Endothelial cell of umbilical vein (primary cell): ENCODE measurements around the gene ZNF423. TPM values are rescaled to one million over a fixed set of nuclear protein-coding genes. Genes with fewer than 3 reads are reported as not detected.

ENCODE experiments used
- BruUV-seq: library from RNA; stranded (reverse); fragments of 400-500 nt; replicated peaks from 2 replicates; lab custom pipeline; 2021; lab: Mats Ljungman, UMichigan
- CTCF ChIA-PET: fragments of 300-600, 350-600 bp; sonication (Branson Sonifier 250); formaldehyde crosslinking; loops from one replicate; lab custom pipeline; 2021; ENCODE audit warnings: antibody characterized with exemption, inconsistent platforms; lab: Charles Lee
- POLR2A ChIA-PET: fragments of 300-600, 350-600 bp; sonication (Branson Sonifier 250); formaldehyde crosslinking; loops from one replicate; lab custom pipeline; 2021; ENCODE audit warnings: antibody characterized with exemption, inconsistent platforms; lab: Charles Lee
- DNase-seq: peaks from one replicate; pipeline ENCODE4 v3.0.0-alpha.2; 2011; ENCODE audit warnings: low read depth, low spot score
- FAIRE-seq: peaks from 2 replicates; lab custom pipeline; 2011; peaks lifted over from hg19 to GRCh38; lab: Jason Lieb, UNC
- H2AFZ ChIP-seq: 2 replicates; pipeline ENCODE4 v1.6.0; 2012; ENCODE audit warnings: low read depth, low read length, control low read depth, inconsistent platforms
- H3K27ac ChIP-seq: 2 replicates; pipeline ENCODE4 v1.5.1; 2011; ENCODE audit warnings: low read depth, mild to moderate bottlenecking, control low read depth, low read length, moderate library complexity; ENCODE audit not compliant: insufficient read depth
- H3K27me3 ChIP-seq, 2 experiments: 2 replicates each; pipeline versions ENCODE4 v1.6.0 to v1.6.1; 2011; ENCODE audit warnings: low read length in 2 of 2, mixed read lengths in 1 of 2; ENCODE audit not compliant: control insufficient read depth in 2 of 2, insufficient read depth in 2 of 2
- H3K36me3 ChIP-seq, 2 experiments: 2 replicates in 1 of 2; 3 replicates in 1 of 2; pipeline ENCODE4 v1.5.1; 2011; ENCODE audit warnings: low read length in 2 of 2, mild to moderate bottlenecking in 1 of 2, moderate library complexity in 1 of 2; ENCODE audit not compliant: control insufficient read depth in 2 of 2, insufficient read depth in 2 of 2; ENCODE audit errors: extremely low read depth in 1 of 2
- H3K4me1 ChIP-seq: 3 replicates; pipeline ENCODE4 v1.5.1; 2011; ENCODE audit warnings: mild to moderate bottlenecking, low read length; ENCODE audit not compliant: control insufficient read depth, insufficient read depth; ENCODE audit errors: extremely low read depth
- H3K4me2 ChIP-seq: 2 replicates; pipeline ENCODE4 v1.6.1; 2011; ENCODE audit warnings: low read length, control low read depth, mixed read lengths; ENCODE audit not compliant: insufficient read depth
- H3K4me3 ChIP-seq, 3 experiments: fragments of 200-600 bp in 1 of 3; sonication (generic), shearing (Covaris generic) in 1 of 3; replicated peaks in 1 of 3; 2 replicates each; pipeline ENCODE4 v1.5.1; 2011 to 2016; ENCODE audit warnings: control low read depth in 3 of 3, low read length in 3 of 3, mild to moderate bottlenecking in 2 of 3, inconsistent platforms in 1 of 3, low read depth in 1 of 3, moderate library complexity in 1 of 3; ENCODE audit not compliant: insufficient read depth in 1 of 3
- H3K79me2 ChIP-seq: 2 replicates; pipeline ENCODE4 v1.6.0; 2012; ENCODE audit warnings: low read length, inconsistent platforms; ENCODE audit not compliant: control insufficient read depth, insufficient read depth
- H3K9ac ChIP-seq: replicated peaks from 2 replicates; pipeline ENCODE3; 2011; ENCODE audit warnings: low read length, control low read depth; ENCODE audit not compliant: insufficient read depth; ENCODE audit errors: extremely low read depth
- H3K9me1 ChIP-seq: replicated peaks from 3 replicates; pipeline ENCODE4 v1.6.0; 2011; ENCODE audit warnings: mild to moderate bottlenecking, low read length; ENCODE audit not compliant: control insufficient read depth, insufficient read depth; ENCODE audit errors: extremely low read depth
- H3K9me3 ChIP-seq: replicated peaks from 2 replicates; pipeline ENCODE4 v1.5.1; 2012; ENCODE audit warnings: low read length, inconsistent platforms; ENCODE audit not compliant: control insufficient read depth, insufficient read depth
- H4K20me1 ChIP-seq: replicated peaks from 2 replicates; pipeline ENCODE3; 2011; ENCODE audit warnings: mild to moderate bottlenecking, low read length; ENCODE audit not compliant: control insufficient read depth, insufficient read depth; ENCODE audit errors: extremely low read depth
- CTCF ChIP-seq, 2 donors: IDR thresholded peaks; 1 replicate in 1 of 2; 2 replicates in 1 of 2; pipeline ENCODE4 v1.5.1; 2011; ENCODE audit warnings: low read length in 2 of 2, mild to moderate bottlenecking in 2 of 2, moderate library complexity in 2 of 2, control low read depth in 1 of 2, inconsistent platforms in 1 of 2, low read depth in 1 of 2; ENCODE audit not compliant: insufficient read depth in 1 of 2; ENCODE audit errors: extremely low read depth in 1 of 2
- EZH2 ChIP-seq: IDR thresholded peaks from 2 replicates; pipeline ENCODE4 v1.6.1; 2012; ENCODE audit warnings: borderline replicate concordance, low read depth, mild to moderate bottlenecking, moderate library complexity, low read length, inconsistent platforms; ENCODE audit not compliant: severe bottlenecking
- FOS ChIP-seq: IDR thresholded peaks from 2 replicates; pipeline ENCODE4 v1.6.1; 2011; ENCODE audit warnings: mild to moderate bottlenecking, low read length, moderate library complexity, borderline replicate concordance; ENCODE audit not compliant: insufficient read depth
- GATA2 ChIP-seq: IDR thresholded peaks from 2 replicates; pipeline ENCODE4 v1.7.0; 2011; ENCODE audit warnings: low read depth, mild to moderate bottlenecking, moderate library complexity, mixed read lengths, low read length; ENCODE audit not compliant: insufficient read length, insufficient read depth
- JUN ChIP-seq: IDR thresholded peaks from 2 replicates; pipeline ENCODE4 v1.6.1; 2011; ENCODE audit warnings: borderline replicate concordance, low read depth; ENCODE audit not compliant: insufficient read length, insufficient read depth
- MAX ChIP-seq: IDR thresholded peaks from 2 replicates; pipeline ENCODE4 v1.6.1; 2011; ENCODE audit not compliant: insufficient read depth, insufficient read length
- MYC ChIP-seq: IDR thresholded peaks from one replicate; pipeline ENCODE4 v1.6.1; 2011; ENCODE audit warnings: mild to moderate bottlenecking, low read depth, low read length
- POLR2A ChIP-seq: IDR thresholded peaks from 2 replicates; pipeline ENCODE4 v1.6.1; 2012; ENCODE audit warnings: low read depth, mild to moderate bottlenecking, control low read depth, low read length
- POLR2AphosphoS5 ChIP-seq: IDR thresholded peaks from 2 replicates; pipeline ENCODE4 v1.6.1; 2012; ENCODE audit warnings: low read depth, mild to moderate bottlenecking, control low read depth, low read length, moderate library complexity; ENCODE audit not compliant: insufficient read depth
- dilution Hi-C: fragments of 300-500 bp; cut with MboI; formaldehyde crosslinking; loops from one replicate; pipeline ENCODE4 v1.15.0; 2019; ENCODE audit warnings: low sequenced_read_pairs; ENCODE audit not compliant: extremely low pct_ligation_motif_present
- intact Hi-C: fragments of 100-400 bp; cut with micrococcal nuclease; formaldehyde crosslinking; loops from one replicate; pipeline ENCODE4 v1.10.0; 2022
- polyA plus RNA-seq, 4 experiments: library from polyadenylated mRNA; depleted of rRNA in 3 of 4; stranded (reverse) in 3 of 4; unstranded in 1 of 4; fragments of >200 nt; gene quantifications; 2 replicates each; pipeline versions ENCODE4 v1.2.1 to v1.2.3, GENCODE V29; 2011 to 2012; ENCODE audit warnings: missing spikeins in 1 of 4
- total RNA-seq: library from RNA; stranded (reverse); gene quantifications from 2 replicates; pipeline ENCODE4 v1.2.3, GENCODE V29; 2021

ZNF423 gene
- total and polyA plus RNA-seq, 2 donors (not counting 3 experiments of a cell fraction or from before 2014, with no cell fraction given): 2.2 to 8.1 TPM

GRCh38 chr16:49745311-49745747 is 110.6 kb downstream of the ZNF423 start:
- Histone ChIP-seq H3K27ac (no peak overlapping the region), H3K36me3 (no peaks in the 10 kb centered on the region), H2AFZ (no peak overlapping the region), H3K4me1 (no peaks in the 10 kb centered on the region), H4K20me1 (no peaks in the 10 kb centered on the region), H3K79me2 (no peaks in the 10 kb centered on the region), H3K9me1 (no peaks in the 10 kb centered on the region), H3K27me3 (peaks cover 0 to 2% of the 10 kb centered on the region in 2 experiments), H3K4me2 (no peak overlapping the region), H3K9me3 (no peaks in the 10 kb centered on the region), H3K4me3 (no peak overlapping the region), H3K9ac (no peak overlapping the region)
- no peak for FAIRE-seq
- DNase-seq: no peak
- dilution Hi-C loops (no loop called here), intact Hi-C loops (no loop called here)
- CTCF ChIA-PET: interaction anchor here (1.3 kb wide), 1 partner anchor 112 kb away, joined by 3 read pairs; no protein-coding TSS in a partner anchor
- POLR2A ChIA-PET: no interaction called here
- BruUV-seq: no TSS peak
- TF ChIP-seq JUN (no peak), FOS (no peak), CTCF (IDR thresholded peaks at IDR 0.05; ENCODE audit: extremely low read depth in 1 of 2, insufficient read depth in 1 of 2, low read depth in 1 of 2, low read length in 2 of 2) (no peak), POLR2AphosphoS5 (no peak), MYC (no peak), MAX (no peak), EZH2 (no peak), GATA2 (no peak), POLR2A (no peak)
